ENCODE results near the gene PJA2. TPM values are rescaled to one million over a fixed set of nuclear protein-coding genes. Genes with fewer than 3 reads are reported as not detected.

PJA2 gene
- total and polyA plus RNA-seq, 2 of the 8 experiments (the other 6 are each of a cell fraction or from before 2014, with no cell fraction given), result 15.3 to 47.7 TPM

DNA sequence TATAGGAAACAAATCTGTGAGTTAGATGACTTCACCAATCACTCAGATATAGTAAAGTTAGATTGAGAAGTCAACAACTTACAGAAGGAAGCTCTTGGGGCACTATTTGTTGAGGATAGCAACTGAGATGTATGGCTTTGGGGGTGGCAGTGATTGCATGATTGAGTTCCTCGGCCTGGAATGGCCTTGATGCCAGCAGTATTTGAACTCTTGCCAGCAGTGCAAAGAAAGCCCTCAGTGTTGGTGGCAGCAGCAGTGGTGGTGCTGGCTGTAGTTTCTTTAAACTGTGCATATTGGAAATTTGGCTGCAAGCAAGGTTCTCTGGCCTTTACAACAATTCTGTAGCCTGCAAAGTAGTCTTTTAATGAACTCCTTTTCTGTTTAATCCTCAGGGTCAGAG is 41.4 kb upstream of the PJA2 start:
- Histone ChIP-seq H3K14ac (ENCODE audit: insufficient read length) (no peak overlapping the region), H3K79me2 (ENCODE audit: control insufficient read depth in 1 of 2, insufficient read depth in 2 of 2, low read length in 2 of 2) (no peaks in the 10 kb centered on the region), H4K5ac (ENCODE audit: insufficient read length, low read depth, low read length) (no peak overlapping the region), H2BK15ac (ENCODE audit: low read length) (no peak overlapping the region), H3K79me1 (ENCODE audit: low read depth, low read length) (no peaks in the 10 kb centered on the region), H3K9me3 (ENCODE audit: insufficient read depth in 2 of 2, low read depth in 1 of 2, low read length in 1 of 2) (peaks cover 6 to 7% of the 10 kb centered on the region in 2 experiments; a peak in 2 of 4 replicates), H3K36me3 (ENCODE audit: control insufficient read depth in 2 of 4, insufficient read depth in 4 of 4, low read length in 3 of 4) (no peaks in the 10 kb centered on the region), H3K18ac (ENCODE audit: extremely low read depth, low read length) (no peak overlapping the region), H3K4ac (replicated peaks; ENCODE audit: insufficient read length, low read depth, low read length) (peak overlapping the region; percentile 85), H3K23ac (ENCODE audit: insufficient read length) (no peak overlapping the region), H2BK12ac (ENCODE audit: low read depth, low read length) (no peak overlapping the region), H4K91ac (replicated peaks; ENCODE audit: insufficient read length, low read length) (no peak overlapping the region), H3K4me2 (ENCODE audit: insufficient read depth in 1 of 2, low read depth in 2 of 2, low read length in 2 of 2) (no peak overlapping the region), H2BK5ac (ENCODE audit: low read depth, low read length) (no peak overlapping the region), H2AK5ac (ENCODE audit: low read depth, low read length) (no peak overlapping the region), H3K27me3 (replicated peaks in 1 of 4; ENCODE audit: control insufficient read depth in 3 of 4, extremely low read depth in 1 of 4, insufficient read depth in 3 of 4, low read length in 3 of 4) (no peaks in the 10 kb centered on the region), H4K20me1 (replicated peaks in 1 of 2; ENCODE audit: control insufficient read depth in 1 of 2, insufficient read depth in 2 of 2, low read length in 2 of 2) (no peaks in the 10 kb centered on the region), H2AFZ (ENCODE audit: low read length) (peak overlapping the region; percentile 36; the same call in 1 of the 2 replicates), H3K56ac (replicated peaks; ENCODE audit: insufficient read length, low read depth, low read length) (no peak overlapping the region), H3K23me2 (ENCODE audit: low read depth, low read length) (no peaks in the 10 kb centered on the region), H2BK120ac (replicated peaks; ENCODE audit: low read depth, low read length) (no peak overlapping the region), H3K27ac (ENCODE audit: low read depth, low read length) (no peak overlapping the region), H2BK20ac (ENCODE audit: low read length) (no peak overlapping the region), H3K4me1 (replicated peaks in 1 of 4; ENCODE audit: control insufficient read depth in 3 of 4, insufficient read depth in 4 of 4, low read length in 3 of 4) (0 out of 7 replicates have a peak, but pooled peaks cover 0 to 3% (median 0%) of the 10 kb centered on the region in 4 experiments), H3K4me3 (ENCODE audit: extremely low read depth in 1 of 4, insufficient read depth in 2 of 4, low read depth in 3 of 4, low read length in 4 of 4) (no peak overlapping the region), H4K8ac (ENCODE audit: extremely low read depth, insufficient read depth, low read length) (no peak overlapping the region), H3K9ac (replicated peaks in 1 of 4; ENCODE audit: extremely low read depth in 1 of 4, low read depth in 3 of 4, low read length in 3 of 4) (no peak overlapping the region)
- DNase-seq (ENCODE audit: low read depth in 1 of 2, low spot score in 2 of 2) (no peak), FAIRE-seq (no peak)
- TF ChIP-seq TBP (IDR thresholded peaks at IDR 0.05; ENCODE audit: low read depth, low read length) (no peak), CBX5 (IDR thresholded peaks at IDR 0.05; ENCODE audit: low read depth, low read length) (no peak), TAF1 (IDR thresholded peaks at IDR 0.05; ENCODE audit: low read depth, low read length) (no peak), JUND (IDR thresholded peaks at IDR 0.05; ENCODE audit: low read length) (no peak), KDM5A (IDR thresholded peaks at IDR 0.05; ENCODE audit: low read length) (no peak)
- ChIA-PET POLR2A (ENCODE audit: partially characterized antibody) (no interaction called here), CTCF (ENCODE audit: partially characterized antibody) (no interaction called here)
- WGBS, 2 experiments (ENCODE audit: extremely low coverage in 1 of 2, insufficient coverage in 1 of 2, insufficient read length in 1 of 2, insufficient replicate concordance in 2 of 2, low coverage in 1 of 2, low lambda C conversion rate in 2 of 2, missing lambda C conversion rate in 1 of 2), result 94% methylated on average over 1 of the region's 1 CpG; no CpG with 5 or more reads in 1 of the 2 experiments

Measured in H1 (cell line).